Heart left ventricle (tissue), 13 donors: Measurements from ENCODE around the gene PCED1B.

Experiments used
- CTCF ChIP-seq, 12 donors: fragments of 200-600 bp; sonication (generic) in 4 of 12; IDR thresholded peaks; one replicate each; pipeline versions ENCODE4 v1.5.0 to v1.8.0; 2018 to 2022; ENCODE audit warnings: antibody characterized with exemption in 12 of 12, mild to moderate bottlenecking in 5 of 12
- POLR2A ChIP-seq, 2 donors: fragments of 450-650 bp; IDR thresholded peaks; one replicate each; pipeline ENCODE4 v1.6.1; 2017; ENCODE audit warnings: antibody characterized with exemption in 2 of 2, mild to moderate bottlenecking in 2 of 2, moderate library complexity in 2 of 2
- donor health status: ischemic (EF 13 %, LVEDD 7.1; RV severe dilation, severe dysfunction).
- donor health status: DM: no; HTN: yes; CAD: no.
- donor health status: DM: no; HTN: no; CAD: no.
- donor health status: ischemic (EF 25% LVEDD 6.9; RV normal size, moderate dysfunction).
- donor health status: ischemic (EF 25% LVEDD 5.7; RV mildly dilated, moderate dysfunction).
- donor health status: ischemic (EF 35%, LVEDD 5.7; RV mildly dilated, moderate dysfunction).
- donor health status: nonischemic (EF 11% LVEDD 7.7; RV severe dilation, severe dysfunction).
- donor health status: DM: yes; HTN: yes; CAD: no.
- donor health status: PGD.
- donor health status: ischemic (EF 29% LVEDD 5.4; RV normal size, mild dysfunction).
- donor health status: nonischemic (EF 23%, LVEDD 6.1; RV moderate dilation, normal function).

GRCh38 chr12:47194501-47194900, 115.1 kb downstream of the PCED1B start:
- TF ChIP-seq POLR2A (IDR thresholded peaks at IDR 0.05) (no peak), CTCF (IDR thresholded peaks at IDR 0.05) (no peak)
